Psoas muscle (tissue), 8 donors: Measurements from ENCODE around the gene JAML. TPM values are rescaled to one million over a fixed set of nuclear protein-coding genes. Genes with fewer than 3 reads are reported as not detected.

Experiments used
- ATAC-seq, 4 donors: fragments of 200-7000 bp; cut with Tn5 transposase; one replicate each; pipeline ENCODE4 v1.9.1; 2020; ENCODE audit warnings: moderate library complexity in 3 of 4, mild to moderate bottlenecking in 2 of 4
- DNase-seq, 2 donors: peaks; one replicate each; pipeline ENCODE4 v3.0.0-alpha.2; 2020
- H3K27ac ChIP-seq: fragments of 200-600 bp; one replicate; pipeline ENCODE4 v1.8.0; 2022
- H3K27me3 ChIP-seq, 3 donors: fragments of 200-600 bp in 1 of 3; one replicate each; pipeline versions ENCODE4 v1.6.1 to v1.8.0; 2013 to 2022; ENCODE audit warnings: low read length in 2 of 3, mild to moderate bottlenecking in 2 of 3, moderate library complexity in 1 of 3; ENCODE audit not compliant: insufficient read depth in 3 of 3
- H3K36me3 ChIP-seq, 2 donors: fragments of 200-600 bp in 1 of 2; one replicate each; pipeline versions ENCODE4 v1.6.1 to v1.8.0; 2013 to 2022; ENCODE audit warnings: low read depth in 1 of 2, mild to moderate bottlenecking in 1 of 2, moderate library complexity in 1 of 2; ENCODE audit not compliant: insufficient read depth in 1 of 2
- H3K4me1 ChIP-seq: fragments of 200-600 bp; one replicate; pipeline ENCODE4 v1.8.0; 2022
- H3K4me3 ChIP-seq: fragments of 200-600 bp; one replicate; pipeline ENCODE4 v1.8.0; 2022; ENCODE audit warnings: mild to moderate bottlenecking
- H3K9me3 ChIP-seq: fragments of 200-600 bp; one replicate; pipeline ENCODE4 v1.8.0; 2022
- WGBS, 3 donors: extraction: QIAGEN DNeasy Blood & Tissue Kit; methylation state at CpG; one replicate each; pipeline versions ENCODE4 v1.1.6 to v1.1.7; 2013; 5-methylcytosine and 5-hydroxymethylcytosine counted together
- intact Hi-C, 2 donors: fragments of 100-400 bp; cut with DNase I; formaldehyde crosslinking; loops; one replicate each; pipeline versions ENCODE4 v1.11.0 to v1.14.2; 2022
- polyA plus RNA-seq, 3 donors: library from polyadenylated mRNA; stranded (reverse); fragments of 200-250 nt; gene quantifications; one replicate each; pipeline ENCODE4 v1.2.3, GENCODE V29; 2013
- total RNA-seq, 4 donors: library from RNA; stranded (reverse); fragmentation: NEBNext Ultra II Directional in 2 of 4; extraction: Animal tissue kit (Norgen Biotek cat#: 25700) in 2 of 4; gene quantifications; one replicate each; pipeline versions ENCODE4 v1.2.1 to v1.2.4, GENCODE V29; 2021 to 2023
- TF ChIP-seq, protein P1 (sequence below): fragments of 200-600 bp; IDR thresholded peaks from one replicate; pipeline ENCODE4 v1.8.0; 2022; ENCODE audit warnings: antibody characterized with exemption
- donor health status: healthy with polysubstance abuse.
- donor health status: DM: no; HTN: no; CAD: no; lungs with moderate emphysema.
- donor health status: Bipolar disorder and iron deficiency.
- donor health status: healthy.
- donor health status: DM: yes; HTN: yes; CAD: no.
- donor health status: DM: no; HTN: no; CAD: no.
- donor health status: DM: no; HTN: no; CAD: no.
- donor health status: DM: yes; HTN: yes; CAD: no.

The JAML gene
- total and polyA plus RNA-seq, 7 donors, result 0.21 to 1.8 (median 0.48) TPM

DNA sequence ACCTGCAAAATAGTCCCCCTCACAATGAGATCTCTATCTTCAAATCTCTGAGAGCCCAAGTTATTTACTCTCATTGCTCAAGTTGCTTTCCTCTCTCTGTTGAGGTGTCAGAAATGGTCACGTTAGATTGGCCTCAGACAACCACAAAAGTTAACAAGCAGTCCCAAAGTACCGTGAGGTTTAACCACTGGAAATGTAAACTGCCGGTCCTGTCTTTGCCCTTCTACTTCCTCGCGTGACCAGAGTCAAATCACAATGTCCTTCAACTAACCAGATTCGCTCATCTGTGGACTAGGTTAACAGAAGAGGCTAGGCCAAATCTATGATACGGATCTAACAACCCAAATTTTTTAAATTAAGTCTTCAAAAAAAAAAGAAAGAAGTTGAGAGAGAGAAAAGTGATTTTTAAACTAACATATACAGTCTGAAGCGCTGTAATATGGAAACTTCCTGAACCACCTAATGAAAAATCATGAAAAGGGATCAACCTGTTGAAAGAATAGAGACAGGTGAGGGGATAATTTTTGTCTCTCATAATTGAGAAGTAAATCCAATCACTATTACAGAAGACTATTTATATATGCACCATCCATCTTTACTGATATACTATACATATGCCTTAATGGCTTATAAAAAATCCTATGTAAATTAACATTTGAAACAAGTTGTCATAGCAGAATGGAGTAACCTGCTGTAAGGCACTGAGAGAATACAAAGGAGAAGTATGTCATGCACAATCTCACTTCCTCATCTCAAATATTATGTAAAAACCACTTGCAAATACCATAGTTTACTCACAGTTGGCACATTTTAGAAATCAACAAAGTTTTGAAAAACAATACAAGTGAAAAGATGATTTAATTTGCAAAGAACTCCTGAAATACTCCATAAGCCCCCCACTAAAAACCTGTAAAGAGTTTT, 3.3 kb upstream of the JAML start:
- intact Hi-C loops, result no loop called here
- DNase-seq (no peak), ATAC-seq (no peak)
- TF ChIP-seq, protein P1, sequence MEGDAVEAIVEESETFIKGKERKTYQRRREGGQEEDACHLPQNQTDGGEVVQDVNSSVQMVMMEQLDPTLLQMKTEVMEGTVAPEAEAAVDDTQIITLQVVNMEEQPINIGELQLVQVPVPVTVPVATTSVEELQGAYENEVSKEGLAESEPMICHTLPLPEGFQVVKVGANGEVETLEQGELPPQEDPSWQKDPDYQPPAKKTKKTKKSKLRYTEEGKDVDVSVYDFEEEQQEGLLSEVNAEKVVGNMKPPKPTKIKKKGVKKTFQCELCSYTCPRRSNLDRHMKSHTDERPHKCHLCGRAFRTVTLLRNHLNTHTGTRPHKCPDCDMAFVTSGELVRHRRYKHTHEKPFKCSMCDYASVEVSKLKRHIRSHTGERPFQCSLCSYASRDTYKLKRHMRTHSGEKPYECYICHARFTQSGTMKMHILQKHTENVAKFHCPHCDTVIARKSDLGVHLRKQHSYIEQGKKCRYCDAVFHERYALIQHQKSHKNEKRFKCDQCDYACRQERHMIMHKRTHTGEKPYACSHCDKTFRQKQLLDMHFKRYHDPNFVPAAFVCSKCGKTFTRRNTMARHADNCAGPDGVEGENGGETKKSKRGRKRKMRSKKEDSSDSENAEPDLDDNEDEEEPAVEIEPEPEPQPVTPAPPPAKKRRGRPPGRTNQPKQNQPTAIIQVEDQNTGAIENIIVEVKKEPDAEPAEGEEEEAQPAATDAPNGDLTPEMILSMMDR, result no peak
- peaks cover 0 to 4% (median 3%) of the 10 kb centered on the region in 3 donors for H3K27me3 ChIP-seq
- 87 to 90% (median 89%) methylated on average over 8 of the region's 8 CpGs for WGBS, 3 donors
- no peak overlapping the region for H3K27ac ChIP-seq
- H3K4me3 ChIP-seq, result no peak overlapping the region
- H3K4me1 ChIP-seq, result no peaks in the 10 kb centered on the region
- H3K36me3 ChIP-seq, result no peaks in the 10 kb centered on the region
- no peaks in the 10 kb centered on the region for H3K9me3 ChIP-seq

DNA sequence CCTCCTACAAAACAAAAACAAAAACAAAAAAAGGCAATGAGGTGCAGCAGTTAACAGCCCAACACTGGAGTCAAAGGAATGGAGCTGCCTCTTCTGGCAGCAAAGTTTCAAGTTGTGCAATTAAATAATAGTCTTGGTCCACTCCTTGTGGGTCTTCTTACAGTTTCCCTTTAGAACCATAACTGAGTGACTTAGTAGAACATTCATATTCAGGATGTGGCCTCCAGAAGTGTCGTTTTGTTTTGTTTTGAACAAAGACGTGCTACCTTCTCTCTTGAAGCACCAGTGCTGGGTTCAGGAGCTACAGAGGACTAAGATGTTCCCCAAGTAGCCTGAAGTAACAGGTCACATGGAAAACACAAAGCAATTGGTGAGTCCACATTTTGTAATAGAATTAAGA, 2.0 kb upstream of the JAML start:
- DNase-seq (no peak), ATAC-seq (no peak)
- 62 to 74% (median 71%) methylated on average over 2 of the region's 2 CpGs for WGBS, 3 donors
- intact Hi-C loops, result no loop called here
- TF ChIP-seq, protein P1, result no peak
- Histone ChIP-seq H3K9me3 (no peaks in the 10 kb centered on the region), H3K27me3 (peaks cover 0 to 12% (median 4%) of the 10 kb centered on the region in 3 donors), H3K27ac (no peak overlapping the region), H3K4me1 (no peaks in the 10 kb centered on the region), H3K4me3 (no peak overlapping the region), H3K36me3 (no peaks in the 10 kb centered on the region)

DNA sequence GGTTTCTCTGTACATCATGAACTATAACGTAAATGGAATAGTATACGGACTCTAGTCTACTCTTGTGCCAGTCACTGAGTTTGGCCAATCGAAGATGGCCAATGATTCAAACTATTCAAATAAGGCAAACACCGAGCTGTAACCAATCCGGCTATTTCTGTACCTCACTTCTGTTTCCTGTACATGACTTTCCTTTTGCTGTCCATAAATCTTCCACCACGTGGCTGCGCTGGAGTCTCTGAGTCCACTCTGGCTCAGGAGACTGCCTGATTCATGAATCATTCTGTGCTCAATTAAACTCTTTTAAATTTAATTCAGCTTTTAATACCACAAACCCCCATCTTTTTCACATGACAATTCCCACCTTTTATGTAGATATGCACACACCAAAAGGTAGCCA, 1.5 kb upstream of the JAML start:
- H3K36me3 ChIP-seq, result no peaks in the 10 kb centered on the region
- no peak for DNase-seq
- TF ChIP-seq, protein P1, result no peak
- intact Hi-C loops, result no loop called here
- H3K4me3 ChIP-seq, result no peak overlapping the region
- WGBS, 3 donors, result 46 to 52% (median 47%) methylated on average over 7 of the region's 7 CpGs
- H3K4me1 ChIP-seq, result no peaks in the 10 kb centered on the region
- H3K27me3 ChIP-seq, result peaks cover 3 to 17% (median 4%) of the 10 kb centered on the region in 3 donors
- no peak overlapping the region for H3K27ac ChIP-seq
- peak in 2 of 4 donors; percentile 60 to 76 for ATAC-seq
- H3K9me3 ChIP-seq, result no peaks in the 10 kb centered on the region

DNA sequence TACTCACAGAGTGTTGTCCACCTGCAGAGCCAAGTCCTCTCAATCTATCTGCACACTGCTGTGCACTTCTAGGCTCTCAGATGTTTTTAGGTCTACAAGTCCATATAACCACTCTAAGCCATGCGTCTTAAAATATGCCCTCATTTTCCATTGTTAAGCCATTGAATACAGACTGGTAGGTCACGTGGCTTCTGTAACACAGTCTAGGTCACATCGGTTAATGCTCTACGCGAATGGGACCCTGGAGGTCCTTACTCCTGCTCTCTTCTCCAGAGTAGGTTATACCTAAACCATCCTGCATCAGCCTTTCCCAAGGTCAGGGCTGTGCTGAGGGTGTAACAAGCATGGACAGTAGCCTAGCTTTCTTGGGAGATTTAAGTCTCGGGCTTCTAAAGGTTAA, 819 bp downstream of the JAML start:
- peak overlapping the region; percentile 6 for H3K4me3 ChIP-seq

More for the DNA sequence above, 819 bp downstream of the JAML start:
- 78 to 89% (median 83%) methylated on average over 6 of the region's 6 CpGs for WGBS, 3 donors
- DNase-seq, result no peak
- no peak overlapping the region for H3K27ac ChIP-seq
- H3K9me3 ChIP-seq, result no peaks in the 10 kb centered on the region
- no peaks in the 10 kb centered on the region for H3K36me3 ChIP-seq
- H3K27me3 ChIP-seq, result peaks cover 2 to 16% (median 4%) of the 10 kb centered on the region in 3 donors
- ATAC-seq, result no peak
- no peaks in the 10 kb centered on the region for H3K4me1 ChIP-seq
- TF ChIP-seq, protein P1, result no peak
- intact Hi-C loops, result no loop called here
